MM.1S (cell line): Measurements from ENCODE around the gene CHEK1.

ENCODE experiments used
- DNase-seq: peaks from one replicate; pipeline ENCODE4 v3.0.0-alpha.2; 2015
- H2AFZ ChIP-seq: fragments of 300-600 bp; sonication (generic); 2 replicates; pipeline ENCODE4 v1.6.0; 2016; ENCODE audit warnings: antibody characterized with exemption, low read length
- H3F3A ChIP-seq: fragments of 300-600 bp; sonication (generic); 2 replicates; pipeline ENCODE4 v1.6.1; 2016; ENCODE audit warnings: mild to moderate bottlenecking, antibody characterized with exemption, low read length, moderate library complexity, mixed read lengths; ENCODE audit not compliant: insufficient read depth
- H3K27ac ChIP-seq: fragments of 300-600 bp; sonication (generic); 2 replicates; pipeline ENCODE4 v1.5.1; 2016; ENCODE audit warnings: mild to moderate bottlenecking, low read length
- H3K27me3 ChIP-seq: fragments of 300-600 bp; sonication (generic); replicated peaks from 2 replicates; pipeline ENCODE4 v1.6.0; 2016; ENCODE audit warnings: low read length; ENCODE audit not compliant: insufficient read depth
- H3K36me3 ChIP-seq: fragments of 300-600 bp; sonication (generic); replicated peaks from 2 replicates; pipeline ENCODE4 v1.6.1; 2016; ENCODE audit warnings: mild to moderate bottlenecking, low read length, mixed read lengths; ENCODE audit not compliant: insufficient read depth
- H3K4me1 ChIP-seq: fragments of 300-600 bp; sonication (generic); 2 replicates; pipeline ENCODE4 v1.6.1; 2016; ENCODE audit warnings: low read length, mixed read lengths
- H3K4me2 ChIP-seq: fragments of 300-600 bp; sonication (generic); 2 replicates; pipeline ENCODE4 v1.6.0; 2016; ENCODE audit warnings: low read depth, low read length
- H3K4me3 ChIP-seq: fragments of 300-600 bp; sonication (generic); 2 replicates; pipeline ENCODE4 v1.5.1; 2016; ENCODE audit warnings: low read length, mixed read lengths
- H3K79me2 ChIP-seq: fragments of 300-600 bp; sonication (generic); 2 replicates; pipeline ENCODE4 v1.6.1; 2016; ENCODE audit warnings: mixed run types, low read length, mixed read lengths
- H3K9ac ChIP-seq: fragments of 300-600 bp; sonication (generic); 2 replicates; pipeline ENCODE4 v1.6.1; 2016; ENCODE audit warnings: low read length, mixed read lengths
- H3K9me2 ChIP-seq: fragments of 300-600 bp; sonication (generic); replicated peaks from 2 replicates; pipeline ENCODE4 v1.6.1; 2016; ENCODE audit warnings: mild to moderate bottlenecking, low read length, mixed read lengths; ENCODE audit not compliant: insufficient read depth
- H3K9me3 ChIP-seq: fragments of 300-600 bp; sonication (generic); replicated peaks from 2 replicates; pipeline ENCODE4 v1.6.1; 2016; ENCODE audit warnings: mild to moderate bottlenecking, low read length, mixed read lengths; ENCODE audit not compliant: insufficient read depth
- H4K20me1 ChIP-seq: fragments of 300-600 bp; sonication (generic); 2 replicates; pipeline ENCODE4 v1.6.1; 2016; ENCODE audit warnings: mild to moderate bottlenecking, low read length, moderate library complexity, mixed read lengths; ENCODE audit not compliant: insufficient read depth
- CTCF ChIP-seq: fragments of 300-600 bp; sonication (generic); IDR thresholded peaks from 2 replicates; pipeline ENCODE4 v1.5.1; 2016; ENCODE audit warnings: antibody characterized with exemption, low read length, mixed read lengths
- EZH2 ChIP-seq: fragments of 300-600 bp; sonication (generic); optimal IDR thresholded peaks from 2 replicates; pipeline ENCODE3; 2017; ENCODE audit warnings: low read depth, mild to moderate bottlenecking, antibody characterized with exemption, low read length, mixed read lengths
- EZH2phosphoT487 ChIP-seq: fragments of 300-600 bp; sonication (generic); IDR thresholded peaks from 2 replicates; pipeline ENCODE4 v1.6.1; 2018; ENCODE audit warnings: antibody characterized with exemption, low read length

The CHEK1 gene

GRCh38 chr11:125583496-125583895 lies 41.5 kb upstream of the CHEK1 start:
- H3K4me1 ChIP-seq = peaks cover 4% of the 10 kb centered on the region; the same call in 1 of the 2 replicates
- H3K4me2 ChIP-seq = no peak overlapping the region
- DNase-seq = no peak
- H4K20me1 ChIP-seq = no peaks in the 10 kb centered on the region
- no peak overlapping the region for H2AFZ ChIP-seq
- H3K27me3 ChIP-seq = no peaks in the 10 kb centered on the region
- H3K9ac ChIP-seq = no peak overlapping the region
- no peaks in the 10 kb centered on the region for H3K79me2 ChIP-seq
- no peak overlapping the region for H3K4me3 ChIP-seq
- TF ChIP-seq EZH2 = no peak
- TF ChIP-seq EZH2phosphoT487 = no peak
- TF ChIP-seq CTCF = no peak
- H3K36me3 ChIP-seq = peaks cover 12% of the 10 kb centered on the region
- no peaks in the 10 kb centered on the region for H3K9me3 ChIP-seq
- no peaks in the 10 kb centered on the region for H3K9me2 ChIP-seq
- no peak overlapping the region for H3K27ac ChIP-seq
- H3F3A ChIP-seq = 0 out of 2 replicates have a peak, but pooled peaks cover 4% of the 10 kb centered on the region

GRCh38 chr11:125585487-125585886 lies 39.5 kb upstream of the CHEK1 start:
- Histone ChIP-seq H2AFZ (no peak overlapping the region), H3K27me3 (no peaks in the 10 kb centered on the region), H3K9ac (no peak overlapping the region), H3K36me3 (peaks cover 4% of the 10 kb centered on the region), H3F3A (0 out of 2 replicates have a peak, but pooled peaks cover 4% of the 10 kb centered on the region), H3K4me1 (no peaks in the 10 kb centered on the region), H4K20me1 (no peaks in the 10 kb centered on the region), H3K9me3 (no peaks in the 10 kb centered on the region), H3K27ac (no peak overlapping the region), H3K4me2 (no peak overlapping the region), H3K9me2 (no peaks in the 10 kb centered on the region), H3K4me3 (no peak overlapping the region), H3K79me2 (no peaks in the 10 kb centered on the region)
- DNase-seq = no peak
- no peak for TF ChIP-seq CTCF

GRCh38 chr11:125586623-125587022 lies 38.3 kb upstream of the CHEK1 start:
- TF ChIP-seq EZH2 = no peak
- TF ChIP-seq EZH2phosphoT487 = no peak
- TF ChIP-seq CTCF = no peak
- Histone ChIP-seq H3K9me2 (no peaks in the 10 kb centered on the region), H3K36me3 (peaks cover 3% of the 10 kb centered on the region), H3K4me2 (no peak overlapping the region), H4K20me1 (no peaks in the 10 kb centered on the region), H3F3A (0 out of 2 replicates have a peak, but pooled peaks cover 5% of the 10 kb centered on the region), H3K4me3 (no peak overlapping the region), H3K27me3 (no peaks in the 10 kb centered on the region), H3K9me3 (no peaks in the 10 kb centered on the region), H2AFZ (no peak overlapping the region), H3K9ac (no peak overlapping the region), H3K79me2 (peaks cover 4% of the 10 kb centered on the region; the same call in 1 of the 2 replicates), H3K4me1 (no peaks in the 10 kb centered on the region), H3K27ac (no peak overlapping the region)
- DNase-seq = no peak
